ENCODE measurements around the gene ERO1A.

The ERO1A gene

GRCh38 chr14:52598568-52598967, 96.8 kb downstream of the ERO1A start:
- no peak for DNase-seq

GRCh38 chr14:52596861-52597260, 98.5 kb downstream of the ERO1A start:
- DNase-seq = no peak

GRCh38 chr14:52596320-52596719, 99.0 kb downstream of the ERO1A start:
- DNase-seq = no peak

GRCh38 chr14:52590318-52590717, 105.0 kb downstream of the ERO1A start:
- no peak for DNase-seq

All from DMS53 (cell line).